HG03354 (cell line): ENCODE data around the gene GID4.

Source experiments
- ATAC-seq: cut with Tn5 transposase; IDR thresholded peaks from one replicate; pipeline ENCODE4 v1.9.1; 2021; ENCODE audit warnings: mild to moderate bottlenecking; ENCODE audit not compliant: unreplicated experiment, poor library complexity, severe bottlenecking

The GID4 gene

GRCh38 chr17:18089613-18090012, 50.4 kb downstream of the GID4 start:
- no peak for ATAC-seq

GRCh38 chr17:18093616-18094408, 54.6 kb downstream of the GID4 start:
- ATAC-seq, result no peak

- ATAC-seq, result no peak
Observed at GRCh38 chr17:18094409-18094807, 55.2 kb downstream of the GID4 start.

DNA sequence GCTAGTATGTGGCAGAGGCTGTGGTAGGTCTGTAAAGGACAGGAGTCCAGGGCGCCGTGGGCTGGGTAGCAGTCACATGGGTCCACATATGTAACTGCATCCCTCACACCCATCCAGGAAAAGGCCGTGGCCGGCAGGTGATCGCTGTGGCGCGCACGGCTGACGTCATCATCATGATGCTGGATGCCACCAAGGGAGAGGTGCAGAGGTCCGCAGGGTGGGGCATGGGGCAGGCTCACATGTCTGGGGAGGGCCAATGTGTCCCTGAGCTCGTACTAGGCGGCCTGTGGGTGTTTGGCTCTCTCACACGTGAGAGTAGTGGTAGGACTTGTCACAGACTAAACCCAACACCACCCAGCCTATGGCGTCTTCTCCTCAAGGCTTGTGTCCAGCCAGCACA, 60.3 kb downstream of the GID4 start:
- ATAC-seq, result no peak

DNA sequence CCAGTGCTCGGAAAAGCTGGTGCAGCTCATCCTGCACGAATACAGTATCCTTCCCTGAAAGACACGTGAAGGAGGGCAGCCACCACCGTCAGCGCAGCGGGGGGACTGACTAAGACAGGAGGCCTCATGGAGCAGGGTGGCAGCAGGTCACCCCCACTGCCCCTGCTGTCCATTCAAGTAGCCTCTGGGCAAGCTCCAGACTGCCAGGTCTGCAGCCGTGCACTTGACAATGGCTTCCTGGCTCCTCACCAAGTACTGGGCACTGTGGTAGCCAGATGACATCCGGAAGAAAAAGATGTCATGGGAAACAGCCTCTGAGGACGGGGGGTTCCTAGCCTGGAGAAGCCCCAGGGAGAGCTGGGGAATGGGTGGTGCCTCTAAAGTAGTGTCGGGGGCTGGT, 61.4 kb downstream of the GID4 start:
- no peak for ATAC-seq

DNA sequence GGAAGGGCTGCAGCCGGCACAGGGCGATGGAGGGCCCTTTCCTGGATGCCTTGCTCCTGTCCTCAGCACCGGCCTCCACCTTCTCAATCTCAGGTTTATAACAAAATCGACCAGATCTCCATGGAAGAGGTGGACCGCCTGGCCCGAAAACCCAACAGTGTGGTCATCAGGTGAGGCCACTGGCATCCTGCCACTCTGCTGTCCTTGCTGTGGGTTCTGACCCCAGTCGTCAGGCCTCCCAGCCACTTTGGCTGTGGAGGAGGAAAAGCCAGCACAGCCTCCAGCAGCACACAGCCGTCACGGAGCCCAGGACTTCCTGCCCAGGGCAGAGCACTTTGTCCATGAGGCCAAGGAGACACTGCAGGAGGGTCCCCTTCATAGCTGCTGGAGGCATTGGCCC, 62.6 kb downstream of the GID4 start:
- no peak for ATAC-seq

GRCh38 chr17:18102640-18103039, 63.4 kb downstream of the GID4 start:
- ATAC-seq, result no peak

- ATAC-seq, result no peak
Observed at GRCh38 chr17:18105027-18105426, 65.8 kb downstream of the GID4 start.

DNA sequence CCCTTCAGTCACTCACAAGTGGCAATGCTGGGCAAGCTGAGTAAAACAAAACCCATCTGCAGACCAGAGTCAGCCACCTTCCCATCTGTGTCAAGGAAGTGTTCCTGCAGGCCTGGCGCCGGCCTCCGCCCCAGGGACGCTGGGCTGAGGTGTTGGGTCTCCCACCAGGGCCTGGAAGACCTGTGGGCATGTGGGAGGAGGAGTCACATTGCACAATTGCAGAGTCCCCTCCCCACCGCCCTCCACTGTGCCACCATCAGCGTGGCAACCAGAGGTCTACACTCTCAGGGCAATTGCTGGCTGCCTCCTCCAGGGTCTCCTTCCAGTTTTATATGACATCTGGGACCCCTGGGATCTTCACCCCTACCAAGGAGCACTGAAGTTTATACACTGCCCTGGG, 66.4 kb downstream of the GID4 start:
- ATAC-seq, result no peak

- ATAC-seq, result no peak
Observed at GRCh38 chr17:18106211-18106610, 67.0 kb downstream of the GID4 start.

- no peak for ATAC-seq
Observed at GRCh38 chr17:18107061-18107790, 68.0 kb downstream of the GID4 start.

GRCh38 chr17:18107971-18108370, 68.8 kb downstream of the GID4 start:
- no peak for ATAC-seq

- no peak for ATAC-seq
Observed at GRCh38 chr17:18108401-18109312, 69.4 kb downstream of the GID4 start, which contains the start of gene MYO15A. Gene MYO15A, plus strand, starts transcription at chr17:18108756. Its CDS starts 10,045 bp downstream, at chr17:18118801.

DNA sequence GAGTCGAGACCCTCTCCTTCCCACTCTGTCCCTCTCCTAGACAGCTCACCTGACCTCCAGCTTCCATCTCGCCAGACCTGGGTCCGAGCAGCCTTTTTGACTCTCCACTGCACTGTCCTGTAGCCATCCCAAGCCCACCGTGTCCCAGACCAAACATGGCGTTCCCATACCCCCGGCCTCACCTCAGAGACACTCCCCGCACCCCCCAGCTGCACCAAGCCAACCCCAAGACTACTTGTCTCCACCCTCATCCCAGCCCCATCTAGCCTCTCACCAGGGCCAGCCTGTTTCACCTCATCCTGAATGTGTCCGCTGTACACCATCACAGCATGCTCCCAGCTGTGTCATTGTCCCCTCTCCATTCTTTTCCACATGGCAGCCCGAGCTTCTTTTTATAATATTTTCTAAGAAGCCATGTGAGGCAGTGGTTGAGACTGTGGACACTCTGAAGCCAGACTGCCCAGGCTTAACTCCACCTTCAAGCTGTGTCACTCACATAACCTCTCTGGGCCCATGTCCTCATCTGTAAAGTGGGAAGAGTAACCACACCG, 70.8 kb downstream of the GID4 start:
- no peak for ATAC-seq

- ATAC-seq, result no peak
Observed at GRCh38 chr17:18110636-18111145, 71.5 kb downstream of the GID4 start.

DNA sequence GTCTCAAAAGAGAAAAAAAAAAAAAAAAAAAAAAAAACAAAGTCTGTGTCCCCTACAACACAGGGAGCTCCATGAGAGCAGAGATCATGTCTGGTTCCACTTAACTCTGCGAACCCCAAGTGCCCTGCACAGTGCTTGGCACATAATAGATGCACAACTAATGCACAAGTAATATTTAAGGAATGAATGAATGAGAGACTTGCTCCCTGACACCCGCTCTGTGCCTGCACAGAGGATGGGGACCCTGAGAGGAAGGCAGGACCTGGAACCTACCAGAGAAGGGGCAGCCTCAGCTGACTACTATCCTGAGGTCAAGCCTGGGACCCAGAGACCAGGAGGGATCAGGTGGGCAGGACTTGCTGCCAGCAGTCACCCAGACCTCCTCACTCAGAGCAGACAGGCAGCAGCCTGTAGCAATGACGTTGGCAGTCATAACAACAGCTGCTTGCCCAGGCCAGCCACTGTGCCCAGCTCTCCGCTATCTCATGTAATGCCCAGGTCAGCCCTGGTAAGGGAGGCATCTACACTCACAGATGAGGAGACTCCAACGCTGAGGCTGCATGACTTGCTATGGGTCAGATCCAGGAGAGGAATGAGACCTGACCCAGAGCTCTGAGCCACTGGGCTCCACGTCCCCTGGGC, 72.2 kb downstream of the GID4 start:
- ATAC-seq, result no peak

GRCh38 chr17:18115517-18115916, 76.3 kb downstream of the GID4 start:
- ATAC-seq, result no peak

- no peak for ATAC-seq
Observed at GRCh38 chr17:18116078-18116477, 76.9 kb downstream of the GID4 start.

- ATAC-seq, result no peak
Observed at GRCh38 chr17:18117533-18117932, 78.3 kb downstream of the GID4 start.
